Measurements from ENCODE around the gene CYTH4.

DNA sequence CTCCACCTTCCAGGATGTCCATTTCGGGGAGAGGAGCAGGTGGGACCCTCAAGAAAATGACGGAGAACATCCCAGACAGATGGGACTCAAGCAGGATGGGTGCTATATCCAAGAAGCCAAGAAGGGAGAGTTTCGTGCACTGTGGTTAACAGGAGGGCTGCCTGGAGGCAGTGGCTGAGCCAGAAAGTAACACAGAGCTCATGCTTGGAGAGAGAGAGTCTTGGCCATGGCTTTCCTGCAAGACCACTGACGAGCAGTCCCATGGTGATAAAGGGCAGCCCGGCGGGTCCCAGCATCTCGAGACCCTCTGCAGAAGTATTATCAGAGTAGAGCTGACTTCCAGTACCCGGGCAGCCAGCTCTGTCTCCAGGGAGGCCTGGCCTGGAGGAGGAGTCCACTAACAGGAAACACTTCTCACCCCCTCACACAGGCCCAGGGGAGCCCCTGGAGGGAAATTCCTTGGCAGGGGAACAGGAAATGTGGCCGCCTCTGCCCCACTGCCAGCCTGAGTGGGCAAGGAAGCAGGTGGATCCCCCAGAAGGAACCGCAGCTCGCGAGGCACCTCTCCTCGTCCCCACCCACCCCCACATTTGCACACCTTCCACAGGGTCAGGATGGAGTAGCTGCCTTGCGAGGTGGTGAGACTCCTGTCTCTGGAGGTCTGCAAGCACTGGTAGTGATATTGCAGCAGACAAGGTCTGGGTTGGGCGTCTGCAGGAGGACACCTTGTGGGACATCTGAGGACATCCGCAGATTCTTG, 32.2 kb downstream of the CYTH4 start:
- TF ChIP-seq, protein P1, sequence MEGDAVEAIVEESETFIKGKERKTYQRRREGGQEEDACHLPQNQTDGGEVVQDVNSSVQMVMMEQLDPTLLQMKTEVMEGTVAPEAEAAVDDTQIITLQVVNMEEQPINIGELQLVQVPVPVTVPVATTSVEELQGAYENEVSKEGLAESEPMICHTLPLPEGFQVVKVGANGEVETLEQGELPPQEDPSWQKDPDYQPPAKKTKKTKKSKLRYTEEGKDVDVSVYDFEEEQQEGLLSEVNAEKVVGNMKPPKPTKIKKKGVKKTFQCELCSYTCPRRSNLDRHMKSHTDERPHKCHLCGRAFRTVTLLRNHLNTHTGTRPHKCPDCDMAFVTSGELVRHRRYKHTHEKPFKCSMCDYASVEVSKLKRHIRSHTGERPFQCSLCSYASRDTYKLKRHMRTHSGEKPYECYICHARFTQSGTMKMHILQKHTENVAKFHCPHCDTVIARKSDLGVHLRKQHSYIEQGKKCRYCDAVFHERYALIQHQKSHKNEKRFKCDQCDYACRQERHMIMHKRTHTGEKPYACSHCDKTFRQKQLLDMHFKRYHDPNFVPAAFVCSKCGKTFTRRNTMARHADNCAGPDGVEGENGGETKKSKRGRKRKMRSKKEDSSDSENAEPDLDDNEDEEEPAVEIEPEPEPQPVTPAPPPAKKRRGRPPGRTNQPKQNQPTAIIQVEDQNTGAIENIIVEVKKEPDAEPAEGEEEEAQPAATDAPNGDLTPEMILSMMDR (IDR thresholded peaks at IDR 0.05; ENCODE audit: low read depth, low read length), result no peak
- no peak for TF ChIP-seq POLR2A (IDR thresholded peaks at IDR 0.05; ENCODE audit: extremely low read depth, insufficient read length)

All from NB4 (cell line).